OCI-LY1 (cell line): ENCODE measurements around the gene EXO1.

ENCODE experiments used
- H2AFZ ChIP-seq: fragments of 200-600 bp; sonication (generic), shearing (Covaris generic); 2 replicates; pipeline ENCODE4 v1.6.0; 2014; ENCODE audit warnings: antibody characterized with exemption, mild to moderate bottlenecking, low read length
- H3F3A ChIP-seq: fragments of 200-600 bp; sonication (generic), shearing (Covaris generic); 2 replicates; pipeline ENCODE4 v1.6.0; 2014; ENCODE audit warnings: mild to moderate bottlenecking, antibody characterized with exemption, low read length, moderate library complexity; ENCODE audit not compliant: insufficient read depth
- H3K27ac ChIP-seq: fragments of 200-600 bp; sonication (generic); 2 replicates; pipeline ENCODE4 v1.5.1; 2014; ENCODE audit warnings: low read length, mixed run types, mild to moderate bottlenecking, low read depth; ENCODE audit not compliant: poor library complexity, severe bottlenecking
- H3K27me3 ChIP-seq: fragments of 200-600 bp; sonication (generic); 2 replicates; pipeline ENCODE4 v1.6.0; 2014; ENCODE audit warnings: antibody characterized with exemption, mild to moderate bottlenecking, low read length, moderate library complexity; ENCODE audit not compliant: insufficient read depth
- H3K36me3 ChIP-seq: fragments of 200-600 bp; sonication (generic); 2 replicates; pipeline ENCODE4 v1.6.1; 2014; ENCODE audit warnings: mild to moderate bottlenecking, antibody characterized with exemption, low read length, moderate library complexity, mixed read lengths; ENCODE audit not compliant: insufficient read depth
- H3K4me1 ChIP-seq: fragments of 200-600 bp; sonication (generic); 2 replicates; pipeline ENCODE4 v1.5.1; 2014; ENCODE audit warnings: mild to moderate bottlenecking, low read length, moderate library complexity; ENCODE audit not compliant: insufficient read depth, severe bottlenecking
- H3K4me2 ChIP-seq: fragments of 200-600 bp; sonication (generic), shearing (Covaris generic); 2 replicates; pipeline ENCODE4 v1.6.1; 2014; ENCODE audit warnings: low read length
- H3K4me3 ChIP-seq: fragments of 200-600 bp; sonication (generic); 2 replicates; pipeline ENCODE4 v1.5.1; 2014; ENCODE audit warnings: low read length, low read depth, mild to moderate bottlenecking, mixed read lengths; ENCODE audit not compliant: poor library complexity, severe bottlenecking
- H3K79me2 ChIP-seq: fragments of 200-600 bp; shearing (Covaris generic); 2 replicates; pipeline ENCODE4 v1.6.1; 2016; ENCODE audit warnings: mixed run types, low read length, mixed read lengths; ENCODE audit not compliant: insufficient read depth
- H3K9ac ChIP-seq: fragments of 200-600 bp; sonication (generic), shearing (Covaris generic); 2 replicates; pipeline ENCODE4 v1.6.1; 2014; ENCODE audit warnings: mild to moderate bottlenecking, low read length, mixed read lengths
- H3K9me2 ChIP-seq: fragments of 200-600 bp; sonication (generic), shearing (Covaris generic); 2 replicates; pipeline ENCODE4 v1.6.1; 2014; ENCODE audit warnings: low read depth, mild to moderate bottlenecking, low read length, mixed read lengths
- H3K9me3 ChIP-seq: fragments of 200-600 bp; shearing (Covaris generic); 2 replicates; pipeline ENCODE4 v1.6.1; 2014; ENCODE audit warnings: low read length, mixed read lengths
- H4K20me1 ChIP-seq: fragments of 200-600 bp; sonication (generic), shearing (Covaris generic); 2 replicates; pipeline ENCODE4 v1.6.0; 2016; ENCODE audit warnings: mild to moderate bottlenecking, low read length; ENCODE audit not compliant: insufficient read depth
- EZH2 ChIP-seq: fragments of 200-600 bp; sonication (generic), shearing (Covaris generic); IDR thresholded peaks from 2 replicates; pipeline ENCODE4 v1.8.0; 2017; ENCODE audit warnings: borderline replicate concordance, mixed run types, mild to moderate bottlenecking, antibody characterized with exemption, low read length, moderate library complexity, mixed read lengths
- TF ChIP-seq, protein P1 (sequence below): fragments of 200-600 bp; sonication (generic), shearing (Covaris generic); IDR thresholded peaks from 2 replicates; pipeline ENCODE4 v1.5.1; 2017; ENCODE audit warnings: mild to moderate bottlenecking, antibody characterized with exemption, low read length, moderate library complexity, mixed read lengths

The EXO1 gene

GRCh38 chr1:241870336-241870735 is 22.3 kb downstream of the EXO1 start:
- Histone ChIP-seq H3K27me3 (no peaks in the 10 kb centered on the region), H2AFZ (no peak overlapping the region), H3K4me2 (no peak overlapping the region), H3K9me3 (no peaks in the 10 kb centered on the region), H3K4me3 (no peak overlapping the region), H3K79me2 (no peaks in the 10 kb centered on the region), H3K4me1 (no peaks in the 10 kb centered on the region), H3F3A (no peaks in the 10 kb centered on the region), H3K27ac (no peak overlapping the region), H3K9ac (no peak overlapping the region), H3K36me3 (peaks cover 81% of the 10 kb centered on the region), H3K9me2 (no peaks in the 10 kb centered on the region), H4K20me1 (no peaks in the 10 kb centered on the region)
- no peak for TF ChIP-seq EZH2
- TF ChIP-seq, protein P1, sequence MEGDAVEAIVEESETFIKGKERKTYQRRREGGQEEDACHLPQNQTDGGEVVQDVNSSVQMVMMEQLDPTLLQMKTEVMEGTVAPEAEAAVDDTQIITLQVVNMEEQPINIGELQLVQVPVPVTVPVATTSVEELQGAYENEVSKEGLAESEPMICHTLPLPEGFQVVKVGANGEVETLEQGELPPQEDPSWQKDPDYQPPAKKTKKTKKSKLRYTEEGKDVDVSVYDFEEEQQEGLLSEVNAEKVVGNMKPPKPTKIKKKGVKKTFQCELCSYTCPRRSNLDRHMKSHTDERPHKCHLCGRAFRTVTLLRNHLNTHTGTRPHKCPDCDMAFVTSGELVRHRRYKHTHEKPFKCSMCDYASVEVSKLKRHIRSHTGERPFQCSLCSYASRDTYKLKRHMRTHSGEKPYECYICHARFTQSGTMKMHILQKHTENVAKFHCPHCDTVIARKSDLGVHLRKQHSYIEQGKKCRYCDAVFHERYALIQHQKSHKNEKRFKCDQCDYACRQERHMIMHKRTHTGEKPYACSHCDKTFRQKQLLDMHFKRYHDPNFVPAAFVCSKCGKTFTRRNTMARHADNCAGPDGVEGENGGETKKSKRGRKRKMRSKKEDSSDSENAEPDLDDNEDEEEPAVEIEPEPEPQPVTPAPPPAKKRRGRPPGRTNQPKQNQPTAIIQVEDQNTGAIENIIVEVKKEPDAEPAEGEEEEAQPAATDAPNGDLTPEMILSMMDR: no peak

DNA sequence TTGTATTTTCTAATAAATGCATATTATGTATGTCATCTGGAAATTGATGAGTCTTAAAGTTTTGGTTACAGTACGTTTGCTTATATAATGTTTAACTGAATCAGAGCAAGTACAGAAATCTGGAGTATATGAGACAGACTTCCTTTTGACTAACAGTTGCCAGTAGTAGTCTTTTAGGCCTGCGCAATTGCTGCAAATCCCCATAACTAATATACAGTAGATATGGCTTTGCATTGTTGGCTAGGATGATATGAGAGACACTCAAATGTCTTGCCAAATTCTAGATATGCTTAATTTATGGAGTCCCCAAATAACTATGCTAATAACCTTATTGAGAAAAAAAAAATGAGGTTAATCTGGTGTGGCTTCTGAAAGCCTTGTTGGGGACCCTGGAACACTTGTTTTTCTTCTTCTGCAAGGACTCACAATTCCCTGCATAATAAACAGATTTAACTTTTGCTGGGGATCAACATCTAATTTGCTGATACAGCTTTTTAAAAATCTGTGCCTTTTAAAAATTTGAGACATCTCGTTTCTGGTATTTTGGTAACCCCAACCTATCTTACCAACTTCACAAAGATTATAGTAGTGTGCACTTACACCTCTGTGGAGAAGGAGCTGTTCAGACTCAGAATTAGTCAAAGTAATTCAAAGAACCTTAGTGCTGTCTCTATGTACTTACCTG is 22.9 kb downstream of the EXO1 start:
- TF ChIP-seq, protein P1: no peak
- no peak for TF ChIP-seq EZH2
- Histone ChIP-seq H3K79me2 (no peaks in the 10 kb centered on the region), H3K9me2 (no peaks in the 10 kb centered on the region), H2AFZ (no peak overlapping the region), H3K4me2 (no peak overlapping the region), H3K9ac (no peak overlapping the region), H3K9me3 (no peaks in the 10 kb centered on the region), H3F3A (no peaks in the 10 kb centered on the region), H3K36me3 (peaks cover 76% of the 10 kb centered on the region), H3K4me1 (no peaks in the 10 kb centered on the region), H3K27me3 (no peaks in the 10 kb centered on the region), H3K4me3 (no peak overlapping the region), H3K27ac (no peak overlapping the region), H4K20me1 (no peaks in the 10 kb centered on the region)

- no peak overlapping the region for H2AFZ ChIP-seq
- H3K36me3 ChIP-seq: peaks cover 88% of the 10 kb centered on the region
These were observed 33.4 kb downstream of the EXO1 start for GRCh38 chr1:241881440-241881839.

More at GRCh38 chr1:241881440-241881839, 33.4 kb downstream of the EXO1 start:
- H3K9ac ChIP-seq: no peak overlapping the region
- no peaks in the 10 kb centered on the region for H3K9me2 ChIP-seq
- H3K27me3 ChIP-seq: no peaks in the 10 kb centered on the region
- no peaks in the 10 kb centered on the region for H3K79me2 ChIP-seq
- no peak for TF ChIP-seq EZH2
- TF ChIP-seq, protein P1: no peak
- no peak overlapping the region for H3K4me3 ChIP-seq
- no peak overlapping the region for H3K4me2 ChIP-seq
- H3K4me1 ChIP-seq: no peaks in the 10 kb centered on the region
- no peaks in the 10 kb centered on the region for H4K20me1 ChIP-seq
- no peaks in the 10 kb centered on the region for H3K9me3 ChIP-seq
- no peaks in the 10 kb centered on the region for H3F3A ChIP-seq
- no peak overlapping the region for H3K27ac ChIP-seq
